Measurements from ENCODE around the gene AKNA.

AKNA gene

DNA sequence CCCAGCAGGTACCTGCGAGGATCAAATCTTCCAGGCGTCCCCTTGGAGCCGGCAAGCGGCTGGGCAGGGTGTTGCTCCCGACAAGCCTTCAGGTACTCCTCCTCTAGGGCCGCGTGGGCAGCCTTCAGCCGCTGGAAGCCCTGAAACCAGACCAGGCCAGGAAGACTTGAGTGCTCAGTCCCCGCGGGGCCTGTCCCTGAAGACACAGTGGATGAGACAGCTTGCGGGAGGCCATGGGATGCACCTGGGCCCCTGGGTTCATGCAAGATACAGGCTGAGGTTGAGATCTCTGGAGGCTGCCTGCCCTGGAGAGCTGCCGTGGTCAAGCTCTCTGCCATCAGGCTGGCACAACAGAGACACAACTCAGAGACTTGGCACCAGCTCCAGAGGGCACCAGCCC is 25.4 kb downstream of the AKNA start:
- DNase-seq (ENCODE audit: low read depth, low spot score): no peak

DNA sequence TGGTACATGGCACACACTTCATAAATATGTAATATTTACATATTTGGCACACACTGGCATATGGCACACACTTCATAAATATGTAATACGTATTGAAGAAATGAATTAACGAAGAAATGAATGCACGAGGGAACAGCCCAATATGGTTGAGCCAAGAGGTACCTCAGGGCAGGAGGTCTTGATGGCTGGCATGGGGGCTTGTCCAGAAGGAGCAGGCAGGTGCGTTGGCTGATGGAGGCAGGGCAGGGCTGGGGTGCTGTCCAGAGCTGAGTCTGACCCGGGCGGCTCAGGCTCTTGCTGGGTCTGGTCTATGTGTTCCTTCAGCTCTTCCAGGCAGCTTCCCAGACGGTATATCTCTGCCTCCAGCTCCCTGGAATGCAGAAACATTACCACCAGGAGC is 26.2 kb downstream of the AKNA start:
- no peak for DNase-seq (ENCODE audit: low read depth, low spot score)

DNA sequence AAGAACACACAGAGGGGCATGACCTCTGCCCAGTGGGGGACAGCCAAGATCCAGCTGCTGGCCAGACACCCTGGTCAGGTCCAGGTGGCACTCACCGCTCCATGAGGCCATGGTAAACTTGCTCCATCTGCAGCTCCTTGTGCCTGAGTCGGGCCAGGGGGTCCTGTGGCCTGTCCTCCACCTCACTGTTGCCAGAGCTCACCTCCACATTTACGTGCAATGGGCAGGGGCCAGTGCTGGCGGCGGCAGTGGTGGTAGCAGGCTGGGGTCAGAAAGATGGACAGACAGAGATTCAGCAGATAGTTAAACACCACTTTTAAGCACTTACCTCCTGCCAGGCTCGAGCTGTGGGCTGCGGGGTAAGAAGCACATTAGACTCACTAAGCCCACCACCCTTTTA is 28.0 kb downstream of the AKNA start:
- no peak for DNase-seq (ENCODE audit: low read depth, low spot score)

DNA sequence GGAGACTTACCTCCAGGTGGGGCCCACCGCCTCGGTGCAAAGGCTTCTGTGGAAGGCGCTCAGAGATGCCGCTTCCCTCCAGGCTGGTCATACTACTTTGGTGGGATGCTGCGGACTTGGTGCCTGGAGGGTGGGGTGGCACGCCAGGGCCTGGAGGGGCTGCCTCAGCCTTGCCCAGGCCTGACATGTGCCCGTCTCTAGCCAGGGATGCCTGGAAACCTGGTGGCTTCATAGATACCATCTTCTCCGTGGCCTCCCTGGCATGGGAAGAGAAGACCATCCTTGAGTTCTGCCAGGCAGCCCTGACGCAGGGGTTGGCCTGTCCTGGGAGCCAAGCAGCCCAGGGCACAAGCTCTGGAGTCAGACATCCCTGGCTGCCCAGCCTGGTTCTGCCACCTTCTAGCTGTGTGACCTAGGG is 29.9 kb downstream of the AKNA start:
- DNase-seq (ENCODE audit: low read depth, low spot score): no peak

DNA sequence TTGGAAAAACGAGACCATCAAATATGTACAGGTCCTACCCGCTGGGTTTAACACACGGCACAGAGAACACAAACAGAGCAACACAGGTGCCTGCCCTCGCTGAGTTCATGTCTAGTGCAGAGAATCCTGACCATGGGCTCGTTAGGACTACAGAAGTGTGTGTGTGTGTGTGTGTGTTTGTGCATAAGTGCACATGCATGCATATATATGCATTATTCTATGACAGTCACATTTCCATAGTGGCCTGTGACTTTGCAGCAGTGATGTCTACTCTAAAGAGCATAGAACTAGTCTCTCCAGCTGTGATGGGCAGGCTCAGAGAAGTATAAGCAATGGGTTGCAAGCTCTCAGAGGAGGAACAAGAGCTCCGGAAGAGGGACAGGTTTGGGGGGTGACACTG is 30.4 kb downstream of the AKNA start:
- no peak for DNase-seq (ENCODE audit: low read depth, low spot score)

DNA sequence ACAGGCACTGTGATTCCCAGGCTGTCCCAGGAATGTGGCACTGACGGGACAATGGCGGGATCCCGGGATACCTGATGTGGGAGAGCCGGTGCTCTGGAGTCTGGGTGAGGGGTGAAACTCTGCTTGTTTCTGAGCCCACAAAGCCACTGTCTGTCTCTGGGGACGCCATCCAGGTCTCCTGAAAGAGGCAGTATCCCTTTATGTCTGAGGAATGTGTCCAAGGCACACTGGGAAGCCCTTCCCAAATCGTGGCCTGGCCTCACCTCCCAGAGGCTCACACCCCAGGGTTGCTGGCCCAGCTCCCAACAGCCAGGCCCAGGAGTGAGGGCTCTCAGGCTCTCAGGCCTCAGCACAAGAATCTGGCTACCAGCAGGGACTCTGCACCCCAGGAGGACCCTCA is 31.0 kb downstream of the AKNA start:
- no peak for DNase-seq (ENCODE audit: low read depth, low spot score)

DNA sequence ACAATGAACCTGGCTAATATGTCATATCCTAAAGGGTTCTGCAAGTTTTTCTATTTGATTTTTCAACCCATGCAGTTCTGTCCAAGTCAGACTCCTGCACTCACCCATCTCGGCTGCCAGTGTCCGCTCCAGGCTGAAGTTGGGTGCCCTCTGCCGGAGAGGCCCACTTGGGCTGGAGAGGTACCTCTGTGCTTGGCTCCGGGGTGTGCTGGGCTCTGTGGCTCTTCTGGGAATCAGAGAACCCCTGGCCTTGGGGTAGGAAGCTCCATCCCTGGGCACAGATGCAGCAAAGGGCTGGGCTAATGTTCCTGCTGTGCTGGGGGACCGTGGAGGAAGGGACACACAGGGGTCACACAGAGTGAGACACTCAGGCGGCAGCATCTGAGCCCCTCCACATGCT is 32.0 kb downstream of the AKNA start:
- DNase-seq (ENCODE audit: low read depth, low spot score): no peak

DNA sequence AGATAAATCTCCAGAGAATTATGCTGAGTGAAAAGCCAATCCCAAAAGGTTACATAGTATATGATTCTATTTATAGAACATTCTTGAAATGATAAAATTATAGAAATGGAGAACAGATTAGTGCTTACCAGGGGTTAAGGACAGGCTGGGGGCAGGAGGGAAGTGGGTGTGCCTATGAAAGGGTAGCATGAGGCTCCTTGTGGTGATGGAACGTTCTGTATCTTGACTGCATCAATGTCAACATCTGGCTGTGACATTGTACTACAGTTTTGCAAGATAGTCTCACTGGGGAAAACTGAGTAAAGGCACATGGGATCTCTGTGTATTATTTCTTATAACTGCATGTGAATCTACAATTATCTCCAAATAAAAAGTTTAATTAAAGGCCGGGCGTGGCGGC is 35.9 kb downstream of the AKNA start:
- no peak for DNase-seq (ENCODE audit: low read depth, low spot score)

DNA sequence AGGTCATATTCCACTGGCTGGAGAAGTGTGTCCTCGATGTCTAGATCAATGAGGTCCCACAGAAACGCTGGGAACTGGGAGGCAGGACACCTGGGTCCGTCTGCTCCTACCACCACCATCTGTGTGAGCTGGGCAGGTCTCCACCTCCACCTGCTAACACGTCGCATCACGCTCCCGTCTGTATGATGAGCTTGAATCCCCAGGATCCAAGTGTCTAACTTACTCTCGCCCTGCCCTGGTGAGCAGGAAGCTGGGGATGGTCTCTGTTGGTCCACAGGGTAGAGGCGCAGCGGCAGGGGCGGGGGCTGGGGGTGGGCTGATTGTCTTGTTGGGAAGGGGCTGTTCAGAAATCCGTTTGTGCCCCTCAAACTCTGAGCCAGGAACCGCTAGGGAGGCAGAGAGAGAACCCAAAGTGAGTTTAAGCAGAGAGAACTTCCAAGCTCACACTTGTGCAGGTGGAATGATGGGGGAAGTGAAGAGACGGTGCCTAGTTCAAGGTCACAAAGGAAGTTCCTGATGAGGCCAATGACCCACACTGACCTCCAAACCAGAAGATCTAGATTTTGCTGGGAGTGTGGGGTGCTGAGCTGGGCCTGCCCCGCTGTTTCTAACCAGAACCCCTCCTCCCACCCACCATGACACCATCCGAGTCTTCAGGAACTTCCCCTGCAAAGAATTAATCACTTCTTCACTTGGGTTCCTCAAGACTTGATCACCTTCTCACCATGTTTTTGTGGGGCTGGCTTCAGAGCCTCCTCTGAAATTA is 37.0 kb downstream of the AKNA start:
- no peak for DNase-seq (ENCODE audit: low read depth, low spot score)

DNA sequence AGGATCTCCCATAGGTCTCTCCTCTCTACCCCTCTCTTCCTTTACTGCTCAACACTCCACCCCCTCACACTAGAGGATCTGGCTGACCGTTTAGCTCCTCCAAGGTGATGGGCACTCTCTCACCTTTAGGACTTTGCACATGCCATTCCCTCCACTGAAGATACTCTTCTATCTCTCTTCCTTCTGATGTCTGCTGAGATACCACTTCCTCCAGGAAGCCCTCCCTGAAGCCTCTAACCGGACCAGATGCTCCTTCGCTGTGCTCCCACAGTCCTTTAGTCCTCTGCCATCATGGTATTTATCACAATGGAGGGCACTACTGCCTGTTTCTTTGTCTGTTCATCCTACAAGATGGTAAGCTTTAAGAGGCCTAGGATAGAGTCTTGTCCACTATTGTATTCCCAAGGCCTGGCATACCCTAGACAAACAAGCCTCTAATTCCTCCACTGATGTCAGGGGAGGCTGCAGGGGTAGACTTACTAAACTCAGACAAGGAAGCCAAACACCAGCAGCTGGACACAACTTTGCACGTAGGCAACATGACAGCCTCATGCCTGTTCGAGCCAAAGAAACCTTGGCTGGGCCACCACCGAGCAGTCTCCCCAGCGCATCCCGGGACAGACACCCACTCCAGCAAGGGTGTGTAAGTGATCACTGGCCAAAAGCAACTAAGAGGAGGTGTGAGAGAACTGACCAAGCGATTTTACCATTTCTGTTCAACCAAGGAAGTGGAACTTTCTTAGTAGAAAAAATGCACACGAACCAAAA is 37.9 kb downstream of the AKNA start:
- no peak for DNase-seq (ENCODE audit: low read depth, low spot score)

DNA sequence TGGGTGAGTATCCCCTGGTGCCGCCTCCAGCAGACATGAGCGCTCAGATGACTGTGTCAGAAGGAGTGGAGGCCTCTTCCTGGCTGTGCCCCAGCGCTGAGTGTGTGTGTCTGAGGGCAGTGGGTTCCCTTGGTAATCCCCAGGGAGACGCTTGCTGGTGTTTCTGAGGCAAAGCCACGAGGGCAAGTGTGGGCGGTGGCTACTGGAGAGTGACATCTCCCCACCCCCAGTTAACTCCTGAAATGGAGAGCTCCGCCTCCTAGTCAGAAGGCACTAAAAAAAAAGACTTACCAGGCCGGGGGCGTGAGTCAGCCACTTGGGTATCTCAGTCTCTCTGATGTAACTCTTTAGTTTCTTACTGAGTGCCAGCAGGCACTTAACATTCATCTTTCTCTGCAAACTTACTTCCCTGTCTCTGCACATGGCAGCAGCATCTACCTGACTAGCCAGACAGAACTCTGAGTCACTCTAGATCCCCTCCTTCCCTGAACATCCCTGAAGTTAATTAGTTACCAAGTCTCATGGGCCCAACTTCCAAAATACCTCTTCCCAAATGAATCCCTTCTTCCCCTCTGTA is 38.8 kb downstream of the AKNA start:
- no peak for DNase-seq (ENCODE audit: low read depth, low spot score)

DNA sequence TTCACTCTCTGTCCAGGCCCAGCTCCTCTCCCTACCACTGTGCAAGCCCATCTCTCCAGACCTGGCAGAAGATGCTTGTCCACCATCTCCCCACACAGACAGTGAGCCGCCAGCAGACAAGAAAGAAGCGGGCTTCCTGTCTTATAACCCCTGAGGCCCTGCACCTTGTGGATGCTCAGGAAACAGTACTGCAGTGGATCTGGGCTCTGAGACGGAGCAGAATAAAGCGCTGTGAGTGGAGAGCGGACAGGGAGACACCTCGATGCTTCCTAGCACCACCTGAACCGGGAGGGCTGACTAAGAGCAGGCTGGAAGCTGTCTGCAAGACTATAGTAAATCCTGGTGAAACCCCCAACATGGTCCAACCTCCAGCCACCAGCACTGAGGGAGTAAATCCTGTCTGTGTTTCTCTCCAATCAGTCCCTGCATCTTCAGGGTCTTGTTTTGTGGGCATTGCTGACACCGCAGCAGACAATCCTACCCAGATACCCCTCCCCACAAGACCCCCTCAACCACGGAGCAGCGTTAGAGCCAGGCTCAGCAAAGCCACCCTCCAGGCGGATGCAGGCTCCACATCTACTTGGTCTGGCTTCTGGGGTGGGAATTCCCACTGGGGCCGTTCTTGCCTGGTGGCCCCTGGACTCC is 39.4 kb downstream of the AKNA start:
- DNase-seq (ENCODE audit: low read depth, low spot score): no peak

DNA sequence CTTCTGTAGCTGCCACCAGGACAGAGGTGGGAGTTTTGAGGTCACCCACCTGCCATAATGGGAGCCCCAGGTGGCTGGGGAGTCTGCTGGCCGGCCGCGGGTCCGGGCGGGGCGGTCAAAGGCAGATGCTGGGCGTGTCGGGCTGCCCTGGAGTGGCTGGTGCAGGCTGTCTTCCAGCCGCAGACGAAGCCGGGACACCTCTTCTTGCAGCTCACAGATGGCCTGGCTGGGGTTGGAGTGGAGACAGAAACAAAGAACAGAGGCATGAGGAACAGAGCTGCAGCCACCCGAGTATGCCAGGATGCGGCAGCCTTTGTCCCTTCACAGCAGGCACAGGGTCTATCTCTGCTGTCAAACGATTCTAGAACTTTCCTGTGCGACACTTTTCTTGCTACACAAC is 40.1 kb downstream of the AKNA start:
- no peak for DNase-seq (ENCODE audit: low read depth, low spot score)

DNA sequence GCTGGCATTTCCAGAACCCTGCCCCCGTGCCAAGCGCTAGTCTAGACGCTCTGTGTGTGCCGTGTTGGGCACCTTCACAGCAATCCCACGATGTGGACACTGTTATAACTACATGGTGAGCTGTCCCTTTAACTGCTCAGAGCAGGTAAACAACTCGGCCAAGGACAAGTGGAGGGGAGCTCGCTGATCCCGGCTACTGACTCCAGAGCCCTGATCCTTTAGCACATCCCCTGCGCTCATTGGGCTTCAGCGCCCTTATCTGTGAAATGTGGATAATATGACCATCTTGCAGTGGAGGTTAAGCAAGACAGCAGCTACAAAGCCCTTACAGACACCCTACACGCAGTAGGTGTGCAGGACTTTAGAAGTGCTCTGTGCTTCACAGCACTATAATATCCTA is 41.6 kb downstream of the AKNA start:
- no peak for DNase-seq (ENCODE audit: low read depth, low spot score)

DNA sequence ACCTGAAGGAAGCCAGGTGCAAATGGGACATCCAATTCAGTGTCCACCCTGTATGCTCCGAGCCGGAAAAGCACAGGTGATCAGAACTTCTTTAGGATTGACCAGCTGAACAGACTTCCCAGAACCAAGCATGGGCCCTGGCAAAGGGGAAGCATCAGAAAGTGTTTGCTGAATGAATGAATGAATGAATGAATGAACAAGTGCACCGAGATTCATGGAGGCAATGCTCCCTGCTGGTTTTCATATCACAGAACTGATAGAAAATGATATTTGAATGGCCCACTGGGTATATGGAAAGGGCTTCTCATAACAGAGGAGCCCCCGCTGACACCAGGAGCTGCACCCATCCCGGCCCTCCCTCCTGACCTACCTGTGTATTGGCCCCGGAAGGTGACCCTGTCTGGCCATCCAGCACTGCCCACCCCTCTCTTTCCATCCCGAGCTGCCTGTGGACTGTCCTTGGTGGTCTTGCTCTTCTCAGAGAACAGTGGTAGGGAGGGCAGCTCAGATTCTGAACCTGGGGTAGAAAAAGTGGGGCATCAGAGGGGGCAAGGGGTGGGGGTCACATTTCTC is 42.2 kb downstream of the AKNA start:
- no peak for DNase-seq (ENCODE audit: low read depth, low spot score)

DNA sequence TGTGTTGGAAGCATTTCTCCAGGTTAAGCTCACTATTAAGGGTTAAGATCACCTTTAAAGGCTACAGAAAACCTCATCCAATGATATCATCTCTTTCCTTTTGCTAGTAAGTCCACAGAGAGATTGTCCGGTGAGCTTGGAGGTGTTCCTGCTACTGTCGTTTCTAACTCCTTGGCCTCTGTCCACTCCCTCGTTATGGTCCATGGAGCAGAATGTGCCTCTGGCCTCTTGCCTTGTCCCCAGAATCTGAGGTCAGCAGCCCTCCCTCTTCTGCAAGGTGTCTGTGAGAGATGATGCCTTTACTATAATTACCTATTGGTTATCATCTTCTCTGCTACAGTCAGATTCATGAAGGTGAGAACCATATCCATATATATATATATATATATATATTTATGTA is 43.1 kb downstream of the AKNA start:
- DNase-seq (ENCODE audit: low read depth, low spot score): no peak

DNA sequence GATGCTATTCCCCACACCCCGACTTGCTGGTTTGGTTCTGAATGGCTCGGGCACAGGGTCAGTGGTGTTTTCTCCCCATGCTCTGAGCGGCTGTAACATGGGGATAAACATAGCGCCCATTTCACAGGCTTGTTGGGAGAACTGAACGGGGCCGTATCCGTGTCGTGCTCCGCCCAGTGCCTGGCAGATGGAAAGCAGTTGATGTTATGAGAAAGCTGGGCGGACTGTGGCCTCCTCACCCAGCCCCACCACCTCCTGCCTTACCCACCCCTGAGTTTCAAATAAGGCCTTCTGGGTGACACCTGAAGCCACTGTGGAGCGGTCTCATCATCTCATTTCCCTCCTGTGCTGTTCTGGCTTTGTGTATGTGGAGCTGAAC is 43.6 kb downstream of the AKNA start:
- DNase-seq (ENCODE audit: low read depth, low spot score): no peak

DNA sequence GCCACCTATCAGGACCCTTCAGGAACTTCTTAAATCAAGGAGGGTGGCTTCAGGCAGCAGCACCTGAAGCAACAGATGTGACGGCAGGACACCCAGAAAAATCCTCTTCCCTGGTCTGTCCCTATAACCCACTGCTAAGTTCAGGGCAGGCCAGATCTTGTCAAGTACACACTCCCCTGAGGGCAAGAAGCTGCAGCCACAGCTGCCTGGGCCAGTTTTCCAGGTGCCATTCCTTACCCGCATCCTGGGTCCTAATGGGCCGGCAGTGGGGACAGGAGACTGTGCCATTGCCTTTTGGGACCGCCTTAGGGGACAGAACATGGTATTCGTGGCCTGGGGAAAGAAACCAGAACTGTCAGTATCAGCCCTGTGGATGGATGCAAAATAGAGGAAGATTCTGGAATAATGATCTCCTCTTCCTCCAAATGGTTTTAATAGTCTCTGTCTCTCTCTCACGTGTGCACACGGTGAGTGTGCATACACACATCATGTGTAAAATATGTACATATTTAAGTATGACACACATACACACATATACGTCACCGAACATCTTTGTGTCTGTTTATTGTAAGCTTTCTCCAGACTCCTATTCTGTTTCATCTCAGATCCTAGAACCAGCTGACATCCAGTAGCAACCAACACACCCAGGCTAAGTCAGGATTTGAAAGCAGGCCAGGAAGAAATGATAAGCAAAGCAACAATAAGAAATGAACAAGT is 44.2 kb downstream of the AKNA start:
- no peak for DNase-seq (ENCODE audit: low read depth, low spot score)

DNA sequence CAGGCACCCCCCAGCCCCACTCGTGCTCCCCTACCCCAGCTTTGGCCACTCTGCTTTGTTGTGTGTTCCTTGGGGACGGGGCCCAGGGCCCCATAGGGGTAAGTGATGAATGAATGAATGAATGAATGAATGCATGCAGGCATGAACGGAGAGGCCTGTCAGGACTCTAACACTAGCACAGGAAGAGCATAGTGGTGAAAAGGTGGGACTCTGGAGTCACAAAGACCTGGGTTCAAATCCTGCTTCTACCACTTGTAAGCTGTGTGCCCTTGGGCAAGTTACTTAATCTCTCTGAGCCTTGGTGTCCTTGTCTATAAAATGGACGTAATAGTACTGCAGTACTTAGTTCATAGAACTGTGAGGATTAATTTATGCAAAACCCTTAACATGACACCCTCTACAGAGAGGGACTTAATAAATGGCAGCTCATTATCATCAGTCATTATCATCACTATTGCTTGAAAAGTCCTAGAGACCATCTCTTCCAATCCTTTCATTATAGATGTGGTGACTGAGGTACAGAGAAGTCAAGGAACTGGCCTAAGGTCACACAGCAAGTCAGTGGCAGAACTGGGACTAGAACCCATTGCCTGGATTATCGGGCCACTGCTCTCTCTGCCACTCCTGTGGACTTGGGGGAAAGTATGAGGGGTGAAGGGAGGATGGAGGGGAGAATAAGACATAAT is 44.9 kb downstream of the AKNA start:
- DNase-seq (ENCODE audit: low read depth, low spot score): no peak

DNA sequence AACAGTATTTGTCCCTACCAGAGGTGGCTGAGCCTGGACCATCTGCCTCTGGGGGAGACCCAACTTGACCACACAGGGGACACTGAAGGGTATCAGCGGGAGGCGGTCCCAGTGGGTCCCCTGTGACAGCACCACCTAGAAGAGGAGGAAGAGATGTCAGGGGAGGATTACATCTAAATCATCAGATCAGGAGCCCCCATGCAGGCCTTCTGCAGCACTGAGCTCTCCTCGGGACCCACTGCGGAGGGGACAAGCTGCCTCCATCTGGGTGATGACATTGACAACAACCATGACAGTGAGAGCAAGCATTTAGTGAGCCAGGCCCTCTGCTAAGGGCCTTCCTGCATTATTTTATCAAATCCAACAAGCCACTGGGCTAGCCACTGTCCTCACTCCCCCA is 45.8 kb downstream of the AKNA start:
- DNase-seq (ENCODE audit: low read depth, low spot score): no peak
